Neural progenitor cell (in vitro differentiated cells): ENCODE results near the gene EMILIN3. TPM values are rescaled to one million over a fixed set of nuclear protein-coding genes. Genes with fewer than 3 reads are reported as not detected.

Source experiments
- DNase-seq: peaks from one replicate; pipeline ENCODE4 v3.0.0-alpha.2; 2016; ENCODE audit warnings: low spot score
- H2AFZ ChIP-seq: fragments of 200-600 bp; sonication (generic); replicated peaks from 2 replicates; pipeline ENCODE4 v1.6.1; 2016; ENCODE audit warnings: antibody characterized with exemption
- H3F3A ChIP-seq: fragments of 200-600 bp; sonication (generic); 2 replicates; pipeline ENCODE4 v1.6.1; 2016; ENCODE audit warnings: antibody characterized with exemption, low read depth
- H3K27ac ChIP-seq: fragments of 200-600 bp; sonication (generic); 2 replicates; pipeline ENCODE4 v1.5.1; 2016; ENCODE audit warnings: mild to moderate bottlenecking
- H3K27me3 ChIP-seq: fragments of 200-600 bp; sonication (generic); 2 replicates; pipeline ENCODE4 v1.6.1; 2016; ENCODE audit warnings: mild to moderate bottlenecking, moderate library complexity
- H3K36me3 ChIP-seq: fragments of 200-600 bp; sonication (generic); 2 replicates; pipeline ENCODE4 v1.5.1; 2016
- H3K4me1 ChIP-seq: fragments of 200-600 bp; sonication (generic); 2 replicates; pipeline ENCODE4 v1.6.1; 2016; ENCODE audit warnings: mixed run types
- H3K4me2 ChIP-seq: fragments of 200-600 bp; sonication (generic); 2 replicates; pipeline ENCODE4 v1.6.1; 2016
- H3K4me3 ChIP-seq: fragments of 200-600 bp; sonication (generic); 2 replicates; pipeline ENCODE4 v1.5.1; 2016
- H3K79me2 ChIP-seq: fragments of 200-600 bp; sonication (generic); 2 replicates; pipeline ENCODE4 v1.6.1; 2016; ENCODE audit warnings: low read depth
- H3K9ac ChIP-seq: fragments of 200-600 bp; sonication (generic); 2 replicates; pipeline ENCODE4 v1.6.1; 2016
- H3K9me3 ChIP-seq: fragments of 200-600 bp; sonication (generic); 2 replicates; pipeline ENCODE4 v1.5.1; 2016; ENCODE audit warnings: low read depth
- H4K20me1 ChIP-seq: fragments of 200-600 bp; sonication (generic); 2 replicates; pipeline ENCODE4 v1.6.1; 2016; ENCODE audit warnings: low read depth
- H3K27ac Mint-ChIP-seq: 3 replicates; pipeline ENCODE4 v1.8.0; 2021; ENCODE audit warnings: mixed read lengths
- H3K27me3 Mint-ChIP-seq: 2 replicates; pipeline ENCODE4 v1.8.0; 2022; ENCODE audit warnings: low read depth, mild to moderate bottlenecking, inconsistent platforms, moderate library complexity, mixed read lengths; ENCODE audit not compliant: insufficient read depth
- H3K36me3 Mint-ChIP-seq: 3 replicates; pipeline ENCODE4 v1.8.0; 2021; ENCODE audit warnings: mixed read lengths
- H3K4me1 Mint-ChIP-seq: 3 replicates; pipeline ENCODE4 v1.8.0; 2021; ENCODE audit warnings: mixed read lengths
- H3K4me3 Mint-ChIP-seq: 3 replicates; pipeline ENCODE4 v1.8.0; 2021; ENCODE audit warnings: mild to moderate bottlenecking, moderate library complexity, mixed read lengths
- H3K9me3 Mint-ChIP-seq: 3 replicates; pipeline ENCODE4 v1.8.0; 2020; ENCODE audit warnings: mixed read lengths
- EZH2 ChIP-seq: fragments of 200-600 bp; sonication (generic); IDR thresholded peaks from 2 replicates; pipeline ENCODE4 v1.6.1; 2017; ENCODE audit warnings: antibody characterized with exemption, mild to moderate bottlenecking, moderate library complexity
- EZH2phosphoT487 ChIP-seq: fragments of 200-600 bp; sonication (generic); IDR thresholded peaks from 2 replicates; pipeline ENCODE4 v1.6.1; 2017; ENCODE audit warnings: antibody characterized with exemption
- total RNA-seq: library from RNA; depleted of rRNA; stranded (reverse); fragments of >200 nt; gene quantifications from 2 replicates; pipeline ENCODE4 v1.2.3, GENCODE V29; 2015; ENCODE audit warnings: low replicate concordance
- TF ChIP-seq, protein P1 (sequence below): fragments of 200-600 bp; sonication (generic); IDR thresholded peaks from 2 replicates; pipeline ENCODE4 v1.5.1; 2017; ENCODE audit warnings: antibody characterized with exemption, mild to moderate bottlenecking

Gene EMILIN3
- total RNA-seq, 1 donor from 2014 or later, result 3.5 TPM

- H3K79me2 ChIP-seq, result no peaks in the 10 kb centered on the region
- no peak overlapping the region for H3K27ac ChIP-seq
- no peaks in the 10 kb centered on the region for H3K9me3 Mint-ChIP-seq
- H3K27me3 ChIP-seq, result peaks cover 14% of the 10 kb centered on the region
- peaks cover 2% of the 10 kb centered on the region for H3K27me3 Mint-ChIP-seq
- H3K9ac ChIP-seq, result no peak overlapping the region
- H3K4me1 ChIP-seq, result peaks cover 3% of the 10 kb centered on the region
- H4K20me1 ChIP-seq, result no peaks in the 10 kb centered on the region
- H3K36me3 ChIP-seq, result no peaks in the 10 kb centered on the region
- no peak for DNase-seq
- H3K4me3 Mint-ChIP-seq, result peak overlapping the region; percentile 86
- TF ChIP-seq, protein P1, sequence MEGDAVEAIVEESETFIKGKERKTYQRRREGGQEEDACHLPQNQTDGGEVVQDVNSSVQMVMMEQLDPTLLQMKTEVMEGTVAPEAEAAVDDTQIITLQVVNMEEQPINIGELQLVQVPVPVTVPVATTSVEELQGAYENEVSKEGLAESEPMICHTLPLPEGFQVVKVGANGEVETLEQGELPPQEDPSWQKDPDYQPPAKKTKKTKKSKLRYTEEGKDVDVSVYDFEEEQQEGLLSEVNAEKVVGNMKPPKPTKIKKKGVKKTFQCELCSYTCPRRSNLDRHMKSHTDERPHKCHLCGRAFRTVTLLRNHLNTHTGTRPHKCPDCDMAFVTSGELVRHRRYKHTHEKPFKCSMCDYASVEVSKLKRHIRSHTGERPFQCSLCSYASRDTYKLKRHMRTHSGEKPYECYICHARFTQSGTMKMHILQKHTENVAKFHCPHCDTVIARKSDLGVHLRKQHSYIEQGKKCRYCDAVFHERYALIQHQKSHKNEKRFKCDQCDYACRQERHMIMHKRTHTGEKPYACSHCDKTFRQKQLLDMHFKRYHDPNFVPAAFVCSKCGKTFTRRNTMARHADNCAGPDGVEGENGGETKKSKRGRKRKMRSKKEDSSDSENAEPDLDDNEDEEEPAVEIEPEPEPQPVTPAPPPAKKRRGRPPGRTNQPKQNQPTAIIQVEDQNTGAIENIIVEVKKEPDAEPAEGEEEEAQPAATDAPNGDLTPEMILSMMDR, result no peak
- TF ChIP-seq EZH2phosphoT487 (no peak), EZH2 (no peak)
- H3K4me1 Mint-ChIP-seq, result peaks cover 12% of the 10 kb centered on the region
- peaks cover 9% of the 10 kb centered on the region for H3F3A ChIP-seq
- no peak overlapping the region for H2AFZ ChIP-seq
- H3K4me3 ChIP-seq, result peak overlapping the region; percentile 49
- no peak overlapping the region for H3K27ac Mint-ChIP-seq
- no peaks in the 10 kb centered on the region for H3K9me3 ChIP-seq
- H3K36me3 Mint-ChIP-seq, result no peaks in the 10 kb centered on the region
- H3K4me2 ChIP-seq, result peak overlapping the region; percentile 80
Measured at GRCh38 chr20:41318271-41318649, 48.4 kb downstream of the EMILIN3 start.

GRCh38 chr20:41317546-41318270 is 48.9 kb downstream of the EMILIN3 start, which contains the start of gene ZHX3:
Gene ZHX3 (minus strand): TSS chr20:41317731. CDS start chr20:41204916, 112,815 bp downstream.
- Histone ChIP-seq H3K27ac (no peak within 1 kb of the TSS), H3K9ac (peak within 1 kb of the TSS; percentile 6), H3K27me3 (peaks cover 14% of the 10 kb centered on the region), H2AFZ (peak within 1 kb of the TSS; percentile 97), H3K4me2 (peak within 1 kb of the TSS; percentile 80), H3K9me3 (no peaks in the 10 kb centered on the region), H4K20me1 (no peaks in the 10 kb centered on the region), H3K36me3 (no peaks in the 10 kb centered on the region), H3K4me1 (peaks cover 3% of the 10 kb centered on the region), H3K4me3 (peak within 1 kb of the TSS; percentile 77), H3K79me2 (no peaks in the 10 kb centered on the region), H3F3A (peaks cover 9% of the 10 kb centered on the region)
- DNase-seq, result peak; percentile 99
- Mint-ChIP-seq H3K27me3 (peaks cover 2% of the 10 kb centered on the region), H3K4me3 (peak within 1 kb of the TSS; percentile 86), H3K9me3 (no peaks in the 10 kb centered on the region), H3K4me1 (peaks cover 12% of the 10 kb centered on the region), H3K27ac (peak within 1 kb of the TSS; percentile 73), H3K36me3 (no peaks in the 10 kb centered on the region)
- TF ChIP-seq, protein P1, result no peak
- no peak for TF ChIP-seq EZH2phosphoT487
- TF ChIP-seq EZH2, result no peak

DNA sequence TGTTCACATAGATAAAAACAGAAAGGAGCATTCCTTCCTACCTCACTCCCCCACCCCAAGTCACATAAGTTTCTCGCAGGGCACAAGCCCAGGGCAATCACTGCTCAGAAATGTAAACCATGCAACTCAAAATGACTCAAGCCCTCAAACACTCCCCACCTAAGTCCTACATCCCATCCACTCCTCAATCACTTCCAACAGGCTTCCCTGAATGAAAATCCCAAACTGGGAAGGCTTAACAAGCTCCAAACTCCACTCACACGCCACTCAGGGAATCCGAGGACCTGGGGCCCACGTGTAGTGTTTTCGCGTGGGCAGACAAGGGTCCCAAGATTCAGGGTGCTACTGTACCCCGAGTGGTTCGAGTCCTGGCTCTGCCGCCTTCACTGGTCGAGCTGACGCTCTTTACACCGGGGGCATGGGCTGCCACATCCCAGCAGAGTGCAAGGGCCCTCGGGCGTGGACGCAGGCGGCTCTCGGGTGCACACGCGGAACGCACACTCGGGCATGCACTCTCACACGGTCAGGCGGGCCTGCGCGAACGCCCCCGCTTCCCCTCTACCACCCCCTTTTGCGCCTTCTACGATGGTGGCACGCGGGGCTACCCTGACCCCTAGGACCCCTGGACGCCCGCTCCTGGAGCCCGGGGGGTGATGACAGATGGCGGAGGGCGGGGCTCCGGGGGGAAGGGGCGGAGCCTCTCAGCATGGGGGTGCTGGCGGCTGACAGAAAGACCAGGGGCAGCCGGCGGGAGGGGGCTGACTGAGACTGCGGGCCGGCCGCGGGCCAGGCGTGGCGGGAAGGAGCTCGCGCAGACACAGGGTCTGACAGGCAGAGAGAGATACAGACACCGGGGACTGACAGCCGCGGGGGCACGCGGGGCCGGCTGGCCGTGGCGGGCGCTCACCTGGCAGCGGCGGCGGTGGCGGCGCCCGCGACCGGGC is 49.7 kb downstream of the EMILIN3 start:
- H3K79me2 ChIP-seq, result no peaks in the 10 kb centered on the region
- Mint-ChIP-seq H3K4me1 (peaks cover 12% of the 10 kb centered on the region), H3K36me3 (no peaks in the 10 kb centered on the region), H3K27me3 (peaks cover 2% of the 10 kb centered on the region), H3K4me3 (peak overlapping the region; percentile 85), H3K27ac (no peak overlapping the region), H3K9me3 (no peaks in the 10 kb centered on the region)
- peak overlapping the region; percentile 6 for H3K9ac ChIP-seq
- peaks cover 14% of the 10 kb centered on the region for H3K27me3 ChIP-seq
- no peaks in the 10 kb centered on the region for H4K20me1 ChIP-seq
- H3K9me3 ChIP-seq, result no peaks in the 10 kb centered on the region
- peaks cover 3% of the 10 kb centered on the region for H3K4me1 ChIP-seq
- peak overlapping the region; percentile 80 for H2AFZ ChIP-seq
- no peak for TF ChIP-seq EZH2
- H3K36me3 ChIP-seq, result no peaks in the 10 kb centered on the region
- H3F3A ChIP-seq, result peaks cover 9% of the 10 kb centered on the region
- peak overlapping the region; percentile 77 for H3K4me3 ChIP-seq
- peak; percentile 81 for DNase-seq
- H3K4me2 ChIP-seq, result peak overlapping the region; percentile 80
- no peak overlapping the region for H3K27ac ChIP-seq
